K562 (cell line): ENCODE measurements around the gene TRRAP. TPM values are rescaled to one million over a fixed set of nuclear protein-coding genes. Genes with fewer than 3 reads are reported as not detected.
A peak's percentile ranks its signal among the peaks of the same experiment; 100 is the strongest.

Experiments used
- ELF1 ChIP-seq: fragments of 200-800 bp; sonication (Bioruptor generic); IDR thresholded peaks from 2 replicates; pipeline ENCODE4 v1.6.1; 2016; ENCODE audit warnings: missing genetic modification characterization, missing compliant biosample characterization
- ETV5 ChIP-seq: sonication (generic); formaldehyde crosslinking; IDR thresholded peaks from 2 replicates; pipeline ENCODE4 v1.4.0; 2020; ENCODE audit warnings: low read depth, mild to moderate bottlenecking, missing genetic modification reagents
- FOSL1 ChIP-seq: fragments of 200-800 bp; sonication (Bioruptor generic); conservative IDR thresholded peaks from 2 replicates; pipeline ENCODE4 v1.6.1; 2016; ENCODE audit warnings: missing genetic modification characterization, missing compliant biosample characterization
- HDAC1 ChIP-seq, 2 experiments: fragments of 450-650 bp; IDR thresholded peaks; 2 replicates each; pipeline ENCODE4 v1.6.1; 2016 to 2017; ENCODE audit warnings: inconsistent platforms in 1 of 2, mild to moderate bottlenecking in 1 of 2, moderate library complexity in 1 of 2
- MYC ChIP-seq, 2 experiments: fragments of 250-450 bp in 1 of 2; sonication (Bioruptor Pico) in 1 of 2; IDR thresholded peaks; 2 replicates each; pipeline versions ENCODE4 v1.5.1 to v1.6.1; 2012 to 2021; ENCODE audit warnings: low read depth in 2 of 2, borderline replicate concordance in 1 of 2, improper control_type of control experiment in 1 of 2, low read length in 1 of 2, mild to moderate bottlenecking in 1 of 2, moderate library complexity in 1 of 2
- PCBP1 ChIP-seq: fragments of 200-400 bp; formaldehyde crosslinking; IDR thresholded peaks from 2 replicates; pipeline ENCODE4 v1.6.1; 2018; ENCODE audit warnings: mild to moderate bottlenecking, low read depth, low read length; ENCODE audit not compliant: poor library complexity, severe bottlenecking
- RUNX1 ChIP-seq: sonication (generic); IDR thresholded peaks from 2 replicates; pipeline ENCODE4 v1.6.1; 2016; ENCODE audit warnings: antibody characterized with exemption, low read depth
- SRSF3 ChIP-seq: fragments of 200-400 bp; formaldehyde crosslinking; IDR thresholded peaks from 2 replicates; pipeline ENCODE4 v1.6.1; 2016; ENCODE audit warnings: mild to moderate bottlenecking, low read length, moderate library complexity; ENCODE audit not compliant: insufficient read depth
- SUPT5H ChIP-seq: fragments of 450-650 bp; IDR thresholded peaks from 2 replicates; pipeline ENCODE4 v1.6.1; 2016
- TAL1 ChIP-seq: fragments of 450-650 bp; IDR thresholded peaks from 2 replicates; pipeline ENCODE4 v1.6.1; 2016; ENCODE audit warnings: mild to moderate bottlenecking
- U2AF1 ChIP-seq: fragments of 200-400 bp; formaldehyde crosslinking; optimal IDR thresholded peaks from 2 replicates; pipeline ENCODE3; 2017; ENCODE audit warnings: mild to moderate bottlenecking, low read depth, low read length, moderate library complexity
- ZNF12 ChIP-seq: sonication (generic); formaldehyde crosslinking; IDR thresholded peaks from 2 replicates; pipeline ENCODE4 v1.4.0; 2020; ENCODE audit warnings: mild to moderate bottlenecking, missing genetic modification reagents
- ZNF584 ChIP-seq: fragments of 200-800 bp; sonication (Bioruptor generic); IDR thresholded peaks from 2 replicates; pipeline ENCODE4 v1.6.1; 2016; ENCODE audit warnings: low read depth, mild to moderate bottlenecking, missing genetic modification characterization, missing compliant biosample characterization
- ZNF586 ChIP-seq: fragments of 450-650 bp; formaldehyde crosslinking; conservative IDR thresholded peaks from 2 replicates; pipeline ENCODE4 v1.4.0; 2020; ENCODE audit warnings: mild to moderate bottlenecking, moderate library complexity
- ZNF699 ChIP-seq: fragments of 250-450 bp; sonication (Bioruptor Pico); IDR thresholded peaks from 2 replicates; pipeline ENCODE4 v1.8.0; 2021; ENCODE audit warnings: mild to moderate bottlenecking, moderate library complexity; ENCODE audit not compliant: insufficient replicate concordance
- polyA plus RNA-seq, 8 experiments: library from polyadenylated mRNA; depleted of rRNA in 4 of 8; stranded (reverse) in 5 of 8; unstranded in 3 of 8; fragments of >200 nt; fragmentation: Nextera tagmentation in 2 of 8; fragmentation: Illumina TruSeq in 1 of 8; extraction: Ambion mirVana in 2 of 8; extraction: Trizol in 1 of 8; gene quantifications; 2 replicates each; pipeline versions ENCODE4 v1.2.1 to v1.2.3, GENCODE V29; 2011 to 2014; ENCODE audit warnings: inconsistent platforms in 1 of 8, missing spikeins in 1 of 8
- total RNA-seq, 7 experiments: library from RNA; depleted of rRNA in 6 of 7; stranded (reverse); fragments of >200 nt in 6 of 7; fragmentation: Illumina TruSeq in 2 of 7; extraction: Trizol in 2 of 7; gene quantifications; 2 replicates each; pipeline versions ENCODE4 v1.2.1 to v1.2.3, GENCODE V29; 2011 to 2021; ENCODE audit warnings: low replicate concordance in 1 of 7
- TF ChIP-seq, protein P1 (sequence below): IDR thresholded peaks from 3 replicates; pipeline ENCODE4 v1.6.1; 2011; ENCODE audit warnings: borderline replicate concordance, mild to moderate bottlenecking; ENCODE audit not compliant: insufficient read length, insufficient read depth
- TF ChIP-seq, protein P2 (sequence below): sonication (generic); formaldehyde crosslinking; IDR thresholded peaks from 2 replicates; pipeline ENCODE4 v1.8.0; 2022; ENCODE audit warnings: missing genetic modification reagents, mild to moderate bottlenecking, moderate library complexity, borderline replicate concordance

Gene TRRAP
- total and polyA plus RNA-seq, 9 of the 15 experiments (the other 6 are each of a cell fraction or from before 2014, with no cell fraction given) = 1.3 to 47.2 (median 9.7) TPM

GRCh38 chr7:98878365-98879197, at the start of gene TRRAP (continued):
- TF ChIP-seq SRSF3 (no peak), ZNF584 (CRISPR knock-in tag) (no peak), RUNX1 (no peak), ZNF699 (no peak), ZNF12 (CRISPR knock-in tag) (peak; percentile 58; the same call in 1 of the 2 replicates), U2AF1 (peak; percentile 98), ZNF586 (CRISPR knock-in tag) (no peak), PCBP1 (peak; percentile 82), HDAC1 (IDR thresholded peaks at IDR 0.05) (peak in 1 of 2 experiments; percentile 50; a peak in 1 of 4 replicates), ELF1 (tag) (no peak), TAL1 (no peak), MYC (IDR thresholded peaks at IDR 0.05; ENCODE audit: low read depth, low read length) (peak; percentile 47; the same call in 1 of the 2 replicates), MYC (CRISPR knock-in tag; IDR thresholded peaks at IDR 0.05; ENCODE audit: borderline replicate concordance, low read depth) (no peak), ETV5 (CRISPR knock-in tag) (peak; percentile 73; the same call in 1 of the 2 replicates), FOSL1 (tag) (no peak), SUPT5H (peak; percentile 85)
- TF ChIP-seq, protein P1, sequence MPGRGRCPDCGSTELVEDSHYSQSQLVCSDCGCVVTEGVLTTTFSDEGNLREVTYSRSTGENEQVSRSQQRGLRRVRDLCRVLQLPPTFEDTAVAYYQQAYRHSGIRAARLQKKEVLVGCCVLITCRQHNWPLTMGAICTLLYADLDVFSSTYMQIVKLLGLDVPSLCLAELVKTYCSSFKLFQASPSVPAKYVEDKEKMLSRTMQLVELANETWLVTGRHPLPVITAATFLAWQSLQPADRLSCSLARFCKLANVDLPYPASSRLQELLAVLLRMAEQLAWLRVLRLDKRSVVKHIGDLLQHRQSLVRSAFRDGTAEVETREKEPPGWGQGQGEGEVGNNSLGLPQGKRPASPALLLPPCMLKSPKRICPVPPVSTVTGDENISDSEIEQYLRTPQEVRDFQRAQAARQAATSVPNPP = no peak
- TF ChIP-seq, protein P2, sequence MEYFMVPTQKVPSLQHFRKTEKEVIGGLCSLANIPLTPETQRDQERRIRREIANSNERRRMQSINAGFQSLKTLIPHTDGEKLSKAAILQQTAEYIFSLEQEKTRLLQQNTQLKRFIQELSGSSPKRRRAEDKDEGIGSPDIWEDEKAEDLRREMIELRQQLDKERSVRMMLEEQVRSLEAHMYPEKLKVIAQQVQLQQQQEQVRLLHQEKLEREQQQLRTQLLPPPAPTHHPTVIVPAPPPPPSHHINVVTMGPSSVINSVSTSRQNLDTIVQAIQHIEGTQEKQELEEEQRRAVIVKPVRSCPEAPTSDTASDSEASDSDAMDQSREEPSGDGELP (CRISPR knock-in tag) = peak; percentile 65
